ENCODE data around the gene SCARB2.
A peak's percentile ranks its signal among the peaks of the same experiment; 100 is the strongest.

The SCARB2 gene

GRCh38 chr4:76155979-76156378, 57.6 kb downstream of the SCARB2 start:
- no peak for DNase-seq

- DNase-seq = no peak
These were observed 60.3 kb downstream of the SCARB2 start for GRCh38 chr4:76153356-76153755.

GRCh38 chr4:76148142-76148865, 65.3 kb downstream of the SCARB2 start, which contains the start of gene NUP54:
Gene NUP54 (minus strand): TSS chr4:76148397. CDS start chr4:76148374, 23 bp downstream.
- peak; percentile 33 to 97 (median 90) for DNase-seq

- DNase-seq = peak in 18 of 56 donors; percentile 0 to 66 (median 46)
These were observed 66.0 kb downstream of the SCARB2 start for GRCh38 chr4:76147454-76148141.

GRCh38 chr4:76144546-76144945, 69.1 kb downstream of the SCARB2 start:
- no peak for DNase-seq

- DNase-seq = no peak
These were observed 72.4 kb downstream of the SCARB2 start for GRCh38 chr4:76141241-76141640.

GRCh38 chr4:76127754-76128153, 85.9 kb downstream of the SCARB2 start:
- no peak for DNase-seq

- DNase-seq = no peak
These were observed 87.8 kb downstream of the SCARB2 start for GRCh38 chr4:76125816-76126215.

GRCh38 chr4:76120199-76120598, 93.4 kb downstream of the SCARB2 start:
- no peak for DNase-seq

- no peak for DNase-seq
These were observed 96.1 kb downstream of the SCARB2 start for GRCh38 chr4:76117536-76117935.

- DNase-seq = no peak
These were observed 96.8 kb downstream of the SCARB2 start for GRCh38 chr4:76116821-76117220.

Measured in nucleus accumbens (tissue), 56 donors.